ENCODE measurements around the gene VPS52.

The VPS52 gene

DNA sequence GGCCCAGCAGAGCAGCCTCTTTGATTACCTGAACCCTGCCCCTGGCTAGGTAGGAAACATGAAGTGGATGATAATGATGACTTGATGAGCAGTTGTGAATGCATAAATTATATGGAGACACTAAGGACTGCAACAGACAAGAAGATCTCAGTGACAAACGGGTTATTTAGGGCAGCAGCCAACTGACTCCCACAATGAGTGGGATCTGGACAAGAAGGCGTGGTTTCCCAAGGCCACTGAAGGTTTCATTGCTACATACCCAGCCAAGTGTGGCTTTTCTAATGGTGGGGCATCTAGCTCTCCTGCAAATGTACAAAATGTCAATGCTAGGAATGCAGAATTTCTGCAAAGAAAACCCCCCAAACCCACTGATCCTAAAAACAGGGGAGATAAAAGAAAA is 33.9 kb downstream of the VPS52 start:
- no peak for ATAC-seq
- TF ChIP-seq ISL1 (CRISPR knock-in tag; IDR thresholded peaks at IDR 0.05) (no peak), CSDC2 (CRISPR knock-in tag; IDR thresholded peaks at IDR 0.05) (no peak), ZFP3 (CRISPR knock-in tag; IDR thresholded peaks at IDR 0.05) (no peak), ZNF565 (CRISPR knock-in tag; conservative IDR thresholded peaks at IDR 0.05; ENCODE audit: low read depth) (no peak), TOX (CRISPR knock-in tag; IDR thresholded peaks at IDR 0.05; ENCODE audit: borderline replicate concordance) (no peak), RARB (CRISPR knock-in tag; IDR thresholded peaks at IDR 0.05) (no peak), ZNF8 (CRISPR knock-in tag; IDR thresholded peaks at IDR 0.05) (no peak), TCF4 (CRISPR knock-in tag; IDR thresholded peaks at IDR 0.05; ENCODE audit: borderline replicate concordance) (no peak), PPARA (CRISPR knock-in tag; IDR thresholded peaks at IDR 0.05; ENCODE audit: borderline replicate concordance) (no peak), SNAI2 (CRISPR knock-in tag; IDR thresholded peaks at IDR 0.05) (no peak), ZC3H10 (CRISPR knock-in tag; IDR thresholded peaks at IDR 0.05) (no peak), ARNTL (CRISPR knock-in tag; IDR thresholded peaks at IDR 0.05; ENCODE audit: borderline replicate concordance, low read depth) (no peak), ESRRG (CRISPR knock-in tag; IDR thresholded peaks at IDR 0.05) (no peak)
- TF ChIP-seq, protein P1, sequence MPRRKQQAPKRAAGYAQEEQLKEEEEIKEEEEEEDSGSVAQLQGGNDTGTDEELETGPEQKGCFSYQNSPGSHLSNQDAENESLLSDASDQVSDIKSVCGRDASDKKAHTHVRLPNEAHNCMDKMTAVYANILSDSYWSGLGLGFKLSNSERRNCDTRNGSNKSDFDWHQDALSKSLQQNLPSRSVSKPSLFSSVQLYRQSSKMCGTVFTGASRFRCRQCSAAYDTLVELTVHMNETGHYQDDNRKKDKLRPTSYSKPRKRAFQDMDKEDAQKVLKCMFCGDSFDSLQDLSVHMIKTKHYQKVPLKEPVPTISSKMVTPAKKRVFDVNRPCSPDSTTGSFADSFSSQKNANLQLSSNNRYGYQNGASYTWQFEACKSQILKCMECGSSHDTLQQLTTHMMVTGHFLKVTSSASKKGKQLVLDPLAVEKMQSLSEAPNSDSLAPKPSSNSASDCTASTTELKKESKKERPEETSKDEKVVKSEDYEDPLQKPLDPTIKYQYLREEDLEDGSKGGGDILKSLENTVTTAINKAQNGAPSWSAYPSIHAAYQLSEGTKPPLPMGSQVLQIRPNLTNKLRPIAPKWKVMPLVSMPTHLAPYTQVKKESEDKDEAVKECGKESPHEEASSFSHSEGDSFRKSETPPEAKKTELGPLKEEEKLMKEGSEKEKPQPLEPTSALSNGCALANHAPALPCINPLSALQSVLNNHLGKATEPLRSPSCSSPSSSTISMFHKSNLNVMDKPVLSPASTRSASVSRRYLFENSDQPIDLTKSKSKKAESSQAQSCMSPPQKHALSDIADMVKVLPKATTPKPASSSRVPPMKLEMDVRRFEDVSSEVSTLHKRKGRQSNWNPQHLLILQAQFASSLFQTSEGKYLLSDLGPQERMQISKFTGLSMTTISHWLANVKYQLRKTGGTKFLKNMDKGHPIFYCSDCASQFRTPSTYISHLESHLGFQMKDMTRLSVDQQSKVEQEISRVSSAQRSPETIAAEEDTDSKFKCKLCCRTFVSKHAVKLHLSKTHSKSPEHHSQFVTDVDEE (CRISPR knock-in tag; IDR thresholded peaks at IDR 0.05) = no peak
- TF ChIP-seq, protein P2, sequence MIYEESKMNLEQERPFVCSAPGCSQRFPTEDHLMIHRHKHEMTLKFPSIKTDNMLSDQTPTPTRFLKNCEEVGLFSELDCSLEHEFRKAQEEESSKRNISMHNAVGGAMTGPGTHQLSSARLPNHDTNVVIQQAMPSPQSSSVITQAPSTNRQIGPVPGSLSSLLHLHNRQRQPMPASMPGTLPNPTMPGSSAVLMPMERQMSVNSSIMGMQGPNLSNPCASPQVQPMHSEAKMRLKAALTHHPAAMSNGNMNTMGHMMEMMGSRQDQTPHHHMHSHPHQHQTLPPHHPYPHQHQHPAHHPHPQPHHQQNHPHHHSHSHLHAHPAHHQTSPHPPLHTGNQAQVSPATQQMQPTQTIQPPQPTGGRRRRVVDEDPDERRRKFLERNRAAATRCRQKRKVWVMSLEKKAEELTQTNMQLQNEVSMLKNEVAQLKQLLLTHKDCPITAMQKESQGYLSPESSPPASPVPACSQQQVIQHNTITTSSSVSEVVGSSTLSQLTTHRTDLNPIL (CRISPR knock-in tag; IDR thresholded peaks at IDR 0.05; ENCODE audit: low read depth) = no peak
- TF ChIP-seq, protein P3, sequence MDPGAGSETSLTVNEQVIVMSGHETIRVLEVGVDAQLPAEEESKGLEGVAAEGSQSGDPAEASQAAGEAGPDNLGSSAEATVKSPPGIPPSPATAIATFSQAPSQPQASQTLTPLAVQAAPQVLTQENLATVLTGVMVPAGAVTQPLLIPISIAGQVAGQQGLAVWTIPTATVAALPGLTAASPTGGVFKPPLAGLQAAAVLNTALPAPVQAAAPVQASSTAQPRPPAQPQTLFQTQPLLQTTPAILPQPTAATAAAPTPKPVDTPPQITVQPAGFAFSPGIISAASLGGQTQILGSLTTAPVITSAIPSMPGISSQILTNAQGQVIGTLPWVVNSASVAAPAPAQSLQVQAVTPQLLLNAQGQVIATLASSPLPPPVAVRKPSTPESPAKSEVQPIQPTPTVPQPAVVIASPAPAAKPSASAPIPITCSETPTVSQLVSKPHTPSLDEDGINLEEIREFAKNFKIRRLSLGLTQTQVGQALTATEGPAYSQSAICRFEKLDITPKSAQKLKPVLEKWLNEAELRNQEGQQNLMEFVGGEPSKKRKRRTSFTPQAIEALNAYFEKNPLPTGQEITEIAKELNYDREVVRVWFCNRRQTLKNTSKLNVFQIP (CRISPR knock-in tag; IDR thresholded peaks at IDR 0.05; ENCODE audit: borderline replicate concordance, low read depth) = no peak

DNA sequence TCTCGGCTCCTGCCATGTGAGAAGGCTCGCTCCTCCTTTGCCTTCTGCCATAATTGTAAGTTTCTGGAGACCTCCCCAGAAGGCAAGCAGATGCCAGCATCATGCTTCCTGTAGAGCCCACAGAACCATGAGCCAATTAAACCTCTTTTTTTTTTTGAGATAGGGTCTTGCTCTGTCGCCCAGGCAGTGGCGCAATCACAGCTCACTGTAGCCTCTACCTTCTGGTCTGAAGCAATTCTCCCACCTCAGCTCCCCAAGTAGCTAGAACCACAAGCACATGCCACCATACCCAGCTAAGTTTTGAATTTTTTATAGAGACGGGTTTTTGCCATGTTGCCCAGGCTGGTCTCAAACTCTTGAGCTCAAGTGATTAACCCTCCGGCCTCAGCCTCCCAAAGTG is 34.8 kb downstream of the VPS52 start:
- TF ChIP-seq ESRRG (CRISPR knock-in tag; IDR thresholded peaks at IDR 0.05) = no peak
- no peak for TF ChIP-seq SNAI2 (CRISPR knock-in tag; IDR thresholded peaks at IDR 0.05)
- TF ChIP-seq ZC3H10 (CRISPR knock-in tag; IDR thresholded peaks at IDR 0.05) = no peak
- ATAC-seq = no peak

DNA sequence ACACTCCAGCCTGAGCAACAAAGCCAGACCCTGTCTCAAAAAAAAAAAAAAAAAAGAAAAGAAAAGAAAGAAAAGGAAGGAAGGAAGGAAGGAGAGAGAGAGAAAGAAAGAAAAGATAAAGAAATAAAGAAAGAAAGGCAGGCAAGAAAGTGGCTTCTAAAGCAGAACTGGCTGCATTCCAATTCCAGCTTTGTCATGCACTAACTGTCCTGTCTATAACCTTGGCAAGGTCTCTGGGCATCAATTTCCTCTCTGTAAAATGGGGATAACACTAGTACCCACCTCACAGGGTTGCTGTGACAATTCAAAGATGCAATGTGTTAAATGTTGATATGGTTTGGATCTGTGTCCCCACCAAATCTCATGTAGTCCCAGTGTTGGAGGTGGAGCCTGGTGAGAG is 35.3 kb downstream of the VPS52 start:
- ATAC-seq = no peak
- no peak for TF ChIP-seq GLIS3 (CRISPR knock-in tag; IDR thresholded peaks at IDR 0.05)
- TF ChIP-seq ZFP30 (CRISPR knock-in tag; IDR thresholded peaks at IDR 0.05) = no peak
- TF ChIP-seq, protein P1 (CRISPR knock-in tag; IDR thresholded peaks at IDR 0.05) = no peak
- TF ChIP-seq ZC3H10 (CRISPR knock-in tag; IDR thresholded peaks at IDR 0.05) = no peak
- no peak for TF ChIP-seq ZNF8 (CRISPR knock-in tag; IDR thresholded peaks at IDR 0.05)

DNA sequence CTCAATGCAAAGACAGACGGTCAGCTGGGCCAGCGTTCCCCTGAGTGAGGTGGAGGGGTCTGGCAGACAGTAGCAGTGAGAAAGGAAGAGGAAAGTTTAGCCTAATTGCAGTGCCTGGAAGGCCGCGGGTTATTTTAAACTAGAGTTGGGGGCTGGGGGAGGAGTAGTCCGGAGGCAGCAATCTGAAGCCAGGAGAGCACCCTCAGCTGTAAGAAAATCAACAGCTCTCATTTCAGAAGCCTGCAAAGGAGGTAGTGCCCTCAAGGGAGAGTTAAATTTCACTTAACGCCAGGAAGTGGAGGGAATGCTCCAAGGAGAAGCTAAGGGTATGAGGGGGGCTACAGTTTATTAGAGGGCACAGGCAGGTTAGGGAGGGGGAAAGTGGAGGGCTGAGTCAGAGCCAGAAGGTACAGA is 36.4 kb downstream of the VPS52 start:
- no peak; the same call in 1 of the 3 replicates for ATAC-seq
- TF ChIP-seq SNAI2 (CRISPR knock-in tag; IDR thresholded peaks at IDR 0.05) (no peak), ZNF565 (CRISPR knock-in tag; conservative IDR thresholded peaks at IDR 0.05; ENCODE audit: low read depth) (no peak), RARB (CRISPR knock-in tag; IDR thresholded peaks at IDR 0.05) (no peak), ESRRG (CRISPR knock-in tag; IDR thresholded peaks at IDR 0.05) (no peak), PPARA (CRISPR knock-in tag; IDR thresholded peaks at IDR 0.05; ENCODE audit: borderline replicate concordance) (no peak), CSDC2 (CRISPR knock-in tag; IDR thresholded peaks at IDR 0.05) (no peak), ZC3H10 (CRISPR knock-in tag; IDR thresholded peaks at IDR 0.05) (no peak), TCF4 (CRISPR knock-in tag; IDR thresholded peaks at IDR 0.05; ENCODE audit: borderline replicate concordance) (no peak), GLIS3 (CRISPR knock-in tag; IDR thresholded peaks at IDR 0.05) (no peak)
- TF ChIP-seq, protein P4, sequence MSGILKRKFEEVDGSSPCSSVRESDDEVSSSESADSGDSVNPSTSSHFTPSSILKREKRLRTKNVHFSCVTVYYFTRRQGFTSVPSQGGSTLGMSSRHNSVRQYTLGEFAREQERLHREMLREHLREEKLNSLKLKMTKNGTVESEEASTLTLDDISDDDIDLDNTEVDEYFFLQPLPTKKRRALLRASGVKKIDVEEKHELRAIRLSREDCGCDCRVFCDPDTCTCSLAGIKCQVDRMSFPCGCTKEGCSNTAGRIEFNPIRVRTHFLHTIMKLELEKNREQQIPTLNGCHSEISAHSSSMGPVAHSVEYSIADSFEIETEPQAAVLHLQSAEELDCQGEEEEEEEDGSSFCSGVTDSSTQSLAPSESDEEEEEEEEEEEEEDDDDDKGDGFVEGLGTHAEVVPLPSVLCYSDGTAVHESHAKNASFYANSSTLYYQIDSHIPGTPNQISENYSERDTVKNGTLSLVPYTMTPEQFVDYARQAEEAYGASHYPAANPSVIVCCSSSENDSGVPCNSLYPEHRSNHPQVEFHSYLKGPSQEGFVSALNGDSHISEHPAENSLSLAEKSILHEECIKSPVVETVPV (CRISPR knock-in tag; IDR thresholded peaks at IDR 0.05) = no peak
- TF ChIP-seq, protein P5, sequence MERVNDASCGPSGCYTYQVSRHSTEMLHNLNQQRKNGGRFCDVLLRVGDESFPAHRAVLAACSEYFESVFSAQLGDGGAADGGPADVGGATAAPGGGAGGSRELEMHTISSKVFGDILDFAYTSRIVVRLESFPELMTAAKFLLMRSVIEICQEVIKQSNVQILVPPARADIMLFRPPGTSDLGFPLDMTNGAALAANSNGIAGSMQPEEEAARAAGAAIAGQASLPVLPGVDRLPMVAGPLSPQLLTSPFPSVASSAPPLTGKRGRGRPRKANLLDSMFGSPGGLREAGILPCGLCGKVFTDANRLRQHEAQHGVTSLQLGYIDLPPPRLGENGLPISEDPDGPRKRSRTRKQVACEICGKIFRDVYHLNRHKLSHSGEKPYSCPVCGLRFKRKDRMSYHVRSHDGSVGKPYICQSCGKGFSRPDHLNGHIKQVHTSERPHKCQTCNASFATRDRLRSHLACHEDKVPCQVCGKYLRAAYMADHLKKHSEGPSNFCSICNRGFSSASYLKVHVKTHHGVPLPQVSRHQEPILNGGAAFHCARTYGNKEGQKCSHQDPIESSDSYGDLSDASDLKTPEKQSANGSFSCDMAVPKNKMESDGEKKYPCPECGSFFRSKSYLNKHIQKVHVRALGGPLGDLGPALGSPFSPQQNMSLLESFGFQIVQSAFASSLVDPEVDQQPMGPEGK (CRISPR knock-in tag; IDR thresholded peaks at IDR 0.05; ENCODE audit: borderline replicate concordance) = no peak
- TF ChIP-seq, protein P1 (CRISPR knock-in tag; IDR thresholded peaks at IDR 0.05) = no peak
